ENCODE data around the gene GGA1. TPM values are rescaled to one million over a fixed set of nuclear protein-coding genes. Genes with fewer than 3 reads are reported as not detected.

Gene GGA1
- total RNA-seq, 3 donors from 2014 or later = 70.4 to 79.0 (median 74.3) TPM

- no peaks in the 10 kb centered on the region for H3K36me3 ChIP-seq (ENCODE audit: low read depth)
- intact Hi-C loops (cut with DNase I, micrococcal nuclease) = no loop called here
- no peak for TF ChIP-seq CTCF (IDR thresholded peaks at IDR 0.05)
- DNase-seq = peak in 1 of 3 donors; percentile 39
- H3K4me3 ChIP-seq = no peak overlapping the region
- ATAC-seq = no peak
- H3K9me3 ChIP-seq = no peaks in the 10 kb centered on the region
- peaks cover 54% of the 10 kb centered on the region for H3K4me1 ChIP-seq (ENCODE audit: low read depth)
Observed at GRCh38 chr22:37661160-37661924, 52.7 kb downstream of the GGA1 start.

GRCh38 chr22:37662039-37662438 is 53.4 kb downstream of the GGA1 start:
- Histone ChIP-seq H3K9me3 (no peaks in the 10 kb centered on the region), H3K4me1 (ENCODE audit: low read depth) (peaks cover 55% of the 10 kb centered on the region), H3K4me3 (no peak overlapping the region), H3K36me3 (ENCODE audit: low read depth) (no peaks in the 10 kb centered on the region)
- DNase-seq (no peak), ATAC-seq (no peak)
- TF ChIP-seq CTCF (IDR thresholded peaks at IDR 0.05) = no peak
- intact Hi-C loops (cut with DNase I, micrococcal nuclease) = no loop called here

GRCh38 chr22:37663521-37664140 is 55.0 kb downstream of the GGA1 start:
- ATAC-seq = no peak

GRCh38 chr22:37664249-37665101 is 55.8 kb downstream of the GGA1 start:
- no peak for TF ChIP-seq CTCF (IDR thresholded peaks at IDR 0.05)
- ATAC-seq (peak; percentile 74), DNase-seq (peak in 1 of 3 donors; percentile 39)
- Histone ChIP-seq H3K36me3 (ENCODE audit: low read depth) (no peaks in the 10 kb centered on the region), H3K4me3 (no peak overlapping the region), H3K4me1 (ENCODE audit: low read depth) (peaks cover 41% of the 10 kb centered on the region), H3K9me3 (no peaks in the 10 kb centered on the region)
- intact Hi-C loops (cut with DNase I, micrococcal nuclease) = no loop called here

More at GRCh38 chr22:37663521-37664140, 55.0 kb downstream of the GGA1 start:
- no peak for TF ChIP-seq CTCF (IDR thresholded peaks at IDR 0.05)
- no peak overlapping the region for H3K4me3 ChIP-seq
- intact Hi-C loops (cut with DNase I, micrococcal nuclease) = no loop called here
- no peaks in the 10 kb centered on the region for H3K9me3 ChIP-seq
- peaks cover 44% of the 10 kb centered on the region for H3K4me1 ChIP-seq (ENCODE audit: low read depth)
- no peaks in the 10 kb centered on the region for H3K36me3 ChIP-seq (ENCODE audit: low read depth)
- peak in 1 of 3 donors; percentile 41 for DNase-seq

- ATAC-seq (no peak), DNase-seq (peak in 1 of 3 donors; percentile 54)
- Histone ChIP-seq H3K36me3 (ENCODE audit: low read depth) (no peaks in the 10 kb centered on the region), H3K4me3 (no peak overlapping the region), H3K4me1 (ENCODE audit: low read depth) (peaks cover 32% of the 10 kb centered on the region), H3K9me3 (no peaks in the 10 kb centered on the region)
- no peak for TF ChIP-seq CTCF (IDR thresholded peaks at IDR 0.05)
- intact Hi-C loops (cut with DNase I, micrococcal nuclease) = no loop called here
Observed at GRCh38 chr22:37665487-37665886, 56.9 kb downstream of the GGA1 start.
